Fibroblast of lung (primary cell): ENCODE measurements around the gene UGT1A10. TPM values are rescaled to one million over a fixed set of nuclear protein-coding genes. Genes with fewer than 3 reads are reported as not detected.

Experiments
- DNase-seq, 2 donors: peaks; one replicate each; pipeline versions ENCODE4 v3.0.0 to v3.0.0-alpha.2; 2010; ENCODE audit warnings: low read depth in 2 of 2
- H2AFZ ChIP-seq: 2 replicates; pipeline ENCODE4 v1.5.1; 2012; ENCODE audit warnings: low read length, control low read depth, inconsistent platforms
- H3K27ac ChIP-seq: 2 replicates; pipeline ENCODE4 v1.5.1; 2011; ENCODE audit warnings: low read length, control low read depth; ENCODE audit not compliant: insufficient read depth
- H3K27me3 ChIP-seq: 2 replicates; pipeline ENCODE4 v1.5.1; 2011; ENCODE audit warnings: mild to moderate bottlenecking, low read length; ENCODE audit not compliant: control insufficient read depth, insufficient read depth
- H3K36me3 ChIP-seq: 2 replicates; pipeline ENCODE4 v1.5.1; 2011; ENCODE audit warnings: low read length; ENCODE audit not compliant: control insufficient read depth, insufficient read depth
- H3K4me1 ChIP-seq: 2 replicates; pipeline ENCODE4 v1.5.1; 2011; ENCODE audit warnings: low read length; ENCODE audit not compliant: control insufficient read depth, insufficient read depth; ENCODE audit errors: extremely low read depth
- H3K4me2 ChIP-seq: 2 replicates; pipeline ENCODE4 v1.5.1; 2011; ENCODE audit warnings: low read length, control low read depth; ENCODE audit not compliant: insufficient read depth; ENCODE audit errors: extremely low read depth
- H3K4me3 ChIP-seq, 4 experiments: fragments of 200-600 bp in 1 of 4; sonication (generic) in 1 of 4; replicated peaks in 1 of 4; 2 replicates each; pipeline ENCODE4 v1.5.1; 2011 to 2016; ENCODE audit warnings: low read length in 4 of 4, low read depth in 3 of 4, mild to moderate bottlenecking in 3 of 4, control low read depth in 2 of 4, inconsistent platforms in 1 of 4, mixed read lengths in 1 of 4; ENCODE audit not compliant: insufficient read depth in 1 of 4; ENCODE audit errors: control extremely low read depth in 1 of 4
- H3K79me2 ChIP-seq: 2 replicates; pipeline ENCODE4 v1.5.1; 2012; ENCODE audit warnings: mild to moderate bottlenecking, low read length, inconsistent platforms; ENCODE audit not compliant: control insufficient read depth, insufficient read depth
- H3K9ac ChIP-seq: 2 replicates; pipeline ENCODE4 v1.5.1; 2011; ENCODE audit warnings: mild to moderate bottlenecking, low read length, control low read depth; ENCODE audit not compliant: insufficient read depth
- H3K9me3 ChIP-seq: 2 replicates; pipeline ENCODE4 v1.5.1; 2012; ENCODE audit warnings: low read depth, low read length; ENCODE audit not compliant: control insufficient read depth, insufficient read depth
- H4K20me1 ChIP-seq: 2 replicates; pipeline ENCODE4 v1.5.1; 2011; ENCODE audit warnings: low read length; ENCODE audit not compliant: control insufficient read depth, insufficient read depth; ENCODE audit errors: extremely low read depth
- EZH2 ChIP-seq: IDR thresholded peaks from 2 replicates; pipeline ENCODE4 v1.5.1; 2012; ENCODE audit warnings: low read length, control low read depth, mild to moderate bottlenecking; ENCODE audit errors: missing control alignments
- polyA plus RNA-seq, 2 donors: library from polyadenylated mRNA; depleted of rRNA in 1 of 2; stranded (reverse) in 1 of 2; unstranded in 1 of 2; fragments of >200 nt; gene quantifications; 2 replicates each; pipeline ENCODE4 v1.2.1, GENCODE V29; 2011 to 2012; ENCODE audit warnings: missing spikeins in 1 of 2
- total RNA-seq: library from RNA; depleted of rRNA; stranded (reverse); fragments of >200 nt; gene quantifications from 2 replicates; pipeline ENCODE4 v1.2.1, GENCODE V29; 2014
- TF ChIP-seq, protein P1 (sequence below), 2 donors: IDR thresholded peaks in 1 of 2; conservative IDR thresholded peaks in 1 of 2; 1 replicate in 1 of 2; 2 replicates in 1 of 2; pipeline ENCODE4 v1.5.1; 2011 to 2012; ENCODE audit warnings: low read length in 2 of 2, control low read depth in 1 of 2, inconsistent platforms in 1 of 2, low read depth in 1 of 2, mild to moderate bottlenecking in 1 of 2

UGT1A10 gene
- total and polyA plus RNA-seq, 2 donors (not counting 1 experiment from before 2014, with no cell fraction given), result not detected

- TF ChIP-seq, protein P1, sequence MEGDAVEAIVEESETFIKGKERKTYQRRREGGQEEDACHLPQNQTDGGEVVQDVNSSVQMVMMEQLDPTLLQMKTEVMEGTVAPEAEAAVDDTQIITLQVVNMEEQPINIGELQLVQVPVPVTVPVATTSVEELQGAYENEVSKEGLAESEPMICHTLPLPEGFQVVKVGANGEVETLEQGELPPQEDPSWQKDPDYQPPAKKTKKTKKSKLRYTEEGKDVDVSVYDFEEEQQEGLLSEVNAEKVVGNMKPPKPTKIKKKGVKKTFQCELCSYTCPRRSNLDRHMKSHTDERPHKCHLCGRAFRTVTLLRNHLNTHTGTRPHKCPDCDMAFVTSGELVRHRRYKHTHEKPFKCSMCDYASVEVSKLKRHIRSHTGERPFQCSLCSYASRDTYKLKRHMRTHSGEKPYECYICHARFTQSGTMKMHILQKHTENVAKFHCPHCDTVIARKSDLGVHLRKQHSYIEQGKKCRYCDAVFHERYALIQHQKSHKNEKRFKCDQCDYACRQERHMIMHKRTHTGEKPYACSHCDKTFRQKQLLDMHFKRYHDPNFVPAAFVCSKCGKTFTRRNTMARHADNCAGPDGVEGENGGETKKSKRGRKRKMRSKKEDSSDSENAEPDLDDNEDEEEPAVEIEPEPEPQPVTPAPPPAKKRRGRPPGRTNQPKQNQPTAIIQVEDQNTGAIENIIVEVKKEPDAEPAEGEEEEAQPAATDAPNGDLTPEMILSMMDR (conservative IDR thresholded peaks at IDR 0.05 in 1 of 2, IDR thresholded peaks at IDR 0.05 in 1 of 2; ENCODE audit: low read depth in 1 of 2, low read length in 2 of 2), result no peak
- no peak for TF ChIP-seq EZH2
- Histone ChIP-seq H3K9ac (no peak overlapping the region), H3K9me3 (no peaks in the 10 kb centered on the region), H3K27me3 (no peaks in the 10 kb centered on the region), H3K36me3 (no peaks in the 10 kb centered on the region), H3K27ac (no peak overlapping the region), H4K20me1 (no peaks in the 10 kb centered on the region), H3K4me2 (no peak overlapping the region), H3K4me1 (no peaks in the 10 kb centered on the region), H2AFZ (no peak overlapping the region), H3K4me3 (no peak overlapping the region), H3K79me2 (no peaks in the 10 kb centered on the region)
- no peak for DNase-seq
Observed at GRCh38 chr2:233702238-233702637, 66.0 kb downstream of the UGT1A10 start.

- no peak overlapping the region for H2AFZ ChIP-seq
- H3K36me3 ChIP-seq, result no peaks in the 10 kb centered on the region
- no peaks in the 10 kb centered on the region for H3K27me3 ChIP-seq
- H3K4me1 ChIP-seq, result no peaks in the 10 kb centered on the region
- no peaks in the 10 kb centered on the region for H4K20me1 ChIP-seq
- TF ChIP-seq EZH2, result no peak
- TF ChIP-seq, protein P1 (conservative IDR thresholded peaks at IDR 0.05 in 1 of 2, IDR thresholded peaks at IDR 0.05 in 1 of 2; ENCODE audit: low read depth in 1 of 2, low read length in 2 of 2), result no peak
- no peaks in the 10 kb centered on the region for H3K9me3 ChIP-seq
- H3K79me2 ChIP-seq, result no peaks in the 10 kb centered on the region
- no peak overlapping the region for H3K27ac ChIP-seq
- H3K4me2 ChIP-seq, result no peak overlapping the region
- no peak overlapping the region for H3K4me3 ChIP-seq
- peak in 1 of 2 donors; percentile 56 for DNase-seq
- H3K9ac ChIP-seq, result no peak overlapping the region
Observed at GRCh38 chr2:233705911-233706506, 69.8 kb downstream of the UGT1A10 start.

GRCh38 chr2:233706720-233707119 is 70.5 kb downstream of the UGT1A10 start:
- Histone ChIP-seq H3K27me3 (no peaks in the 10 kb centered on the region), H4K20me1 (no peaks in the 10 kb centered on the region), H2AFZ (no peak overlapping the region), H3K36me3 (no peaks in the 10 kb centered on the region), H3K79me2 (no peaks in the 10 kb centered on the region), H3K9me3 (no peaks in the 10 kb centered on the region), H3K27ac (no peak overlapping the region), H3K4me3 (no peak overlapping the region), H3K4me2 (no peak overlapping the region), H3K9ac (no peak overlapping the region), H3K4me1 (no peaks in the 10 kb centered on the region)
- TF ChIP-seq EZH2, result no peak
- TF ChIP-seq, protein P1 (conservative IDR thresholded peaks at IDR 0.05 in 1 of 2, IDR thresholded peaks at IDR 0.05 in 1 of 2; ENCODE audit: low read depth in 1 of 2, low read length in 2 of 2), result no peak
- DNase-seq, result peak in 1 of 2 donors; percentile 78
